ENCODE measurements around the gene DIP2C. TPM values are rescaled to one million over a fixed set of nuclear protein-coding genes. Genes with fewer than 3 reads are reported as not detected.
A peak's percentile ranks its signal among the peaks of the same experiment; 100 is the strongest.

DIP2C gene
- total RNA-seq, 4 donors from 2014 or later: 13.4 to 32.0 (median 18.4) TPM

GRCh38 chr10:570628-571163 lies 118.8 kb downstream of the DIP2C start:
- intact Hi-C loops (cut with DNase I; ENCODE audit: low total_unique reads): no loop called here

GRCh38 chr10:569961-570627 lies 119.4 kb downstream of the DIP2C start:
- no peak for TF ChIP-seq POLR2A (IDR thresholded peaks at IDR 0.05)
- no peak for TF ChIP-seq EP300 (IDR thresholded peaks at IDR 0.05; ENCODE audit: low read depth)
- no peak for TF ChIP-seq POLR2AphosphoS5 (IDR thresholded peaks at IDR 0.05)
- no peak for TF ChIP-seq CTCF (IDR thresholded peaks at IDR 0.05)
- peaks cover 0 to 31% (median 13%) of the 10 kb centered on the region in 4 donors for H3K4me1 ChIP-seq
- no peak overlapping the region for H3K4me3 ChIP-seq
- in situ Hi-C loops (cut with MboI; ENCODE audit: low pct_ligation_motif_present in 1 of 4, low pct_unique_long_range_greater_than_20kb in 1 of 4, low sequenced_read_pairs in 3 of 4) (no loop called here), intact Hi-C loops (cut with DNase I; ENCODE audit: low total_unique reads) (no loop called here)
- H3K27me3 ChIP-seq: no peaks in the 10 kb centered on the region
- H3K27ac ChIP-seq: peak overlapping the region in 2 of 4 donors; percentile 50 to 74
- 79 to 95% methylated on average over 4 to 7 of the region's 7 CpGs for WGBS, 2 donors (ENCODE audit: low coverage in 1 of 2)
- no peak for DNase-seq
- H3K9me3 ChIP-seq: no peaks in the 10 kb centered on the region
- H3K36me3 ChIP-seq: no peaks in the 10 kb centered on the region

More at GRCh38 chr10:570628-571163, 118.8 kb downstream of the DIP2C start:
- peaks cover 0 to 37% (median 16%) of the 10 kb centered on the region in 4 donors for H3K4me1 ChIP-seq
- TF ChIP-seq POLR2A (IDR thresholded peaks at IDR 0.05) (no peak), POLR2AphosphoS5 (IDR thresholded peaks at IDR 0.05) (no peak), EP300 (IDR thresholded peaks at IDR 0.05; ENCODE audit: low read depth) (no peak), CTCF (IDR thresholded peaks at IDR 0.05) (no peak)
- H3K27me3 ChIP-seq: no peaks in the 10 kb centered on the region
- in situ Hi-C loops (cut with MboI; ENCODE audit: low pct_ligation_motif_present in 1 of 4, low pct_unique_long_range_greater_than_20kb in 1 of 4, low sequenced_read_pairs in 3 of 4): no loop called here
- no peak for DNase-seq
- no peaks in the 10 kb centered on the region for H3K9me3 ChIP-seq
- no peak overlapping the region for H3K4me3 ChIP-seq
- H3K27ac ChIP-seq: peak overlapping the region; percentile 42 to 74 (median 58)
- H3K36me3 ChIP-seq: no peaks in the 10 kb centered on the region
- WGBS, 2 donors (ENCODE audit: low coverage in 1 of 2): 82 to 84% methylated on average over 4 to 20 of the region's 20 CpGs

GRCh38 chr10:568848-569247 lies 120.6 kb downstream of the DIP2C start:
- in situ Hi-C loops (cut with MboI; ENCODE audit: low pct_ligation_motif_present in 1 of 4, low pct_unique_long_range_greater_than_20kb in 1 of 4, low sequenced_read_pairs in 3 of 4) (no loop called here), intact Hi-C loops (cut with DNase I; ENCODE audit: low total_unique reads) (no loop called here)
- WGBS, 2 donors (ENCODE audit: low coverage in 1 of 2): 92 to 96% methylated on average over 7 of the region's 7 CpGs
- DNase-seq: no peak
- H3K4me1 ChIP-seq: peaks cover 0 to 28% (median 13%) of the 10 kb centered on the region in 4 donors
- H3K36me3 ChIP-seq: no peaks in the 10 kb centered on the region
- H3K9me3 ChIP-seq: peaks cover 0 to 2% of the 10 kb centered on the region in 2 donors
- H3K27me3 ChIP-seq: no peaks in the 10 kb centered on the region
- H3K27ac ChIP-seq: no peak overlapping the region
- TF ChIP-seq EP300 (IDR thresholded peaks at IDR 0.05; ENCODE audit: low read depth) (no peak), POLR2AphosphoS5 (IDR thresholded peaks at IDR 0.05) (no peak), CTCF (IDR thresholded peaks at IDR 0.05) (no peak), POLR2A (IDR thresholded peaks at IDR 0.05) (no peak)
- H3K4me3 ChIP-seq: no peak overlapping the region

GRCh38 chr10:567869-568268 lies 121.6 kb downstream of the DIP2C start:
- H3K36me3 ChIP-seq: no peaks in the 10 kb centered on the region
- H3K4me1 ChIP-seq: peaks cover 0 to 28% (median 13%) of the 10 kb centered on the region in 4 donors
- in situ Hi-C loops (cut with MboI; ENCODE audit: low pct_ligation_motif_present in 1 of 4, low pct_unique_long_range_greater_than_20kb in 1 of 4, low sequenced_read_pairs in 3 of 4): no loop called here
- TF ChIP-seq POLR2A (IDR thresholded peaks at IDR 0.05) (no peak), POLR2AphosphoS5 (IDR thresholded peaks at IDR 0.05) (no peak), CTCF (IDR thresholded peaks at IDR 0.05) (no peak), EP300 (IDR thresholded peaks at IDR 0.05; ENCODE audit: low read depth) (no peak)
- intact Hi-C loops (cut with DNase I; ENCODE audit: low total_unique reads): no loop called here
- no peak for DNase-seq
- no peaks in the 10 kb centered on the region for H3K27me3 ChIP-seq
- peaks cover 0 to 6% of the 10 kb centered on the region in 2 donors for H3K9me3 ChIP-seq
- no peak overlapping the region for H3K27ac ChIP-seq
- 91 to 100% methylated on average over 2 to 11 of the region's 12 CpGs for WGBS, 2 donors (ENCODE audit: low coverage in 1 of 2)
- H3K4me3 ChIP-seq: no peak overlapping the region

Data from transverse colon (tissue), 4 donors.